Measurements from ENCODE around the gene RTEL1. TPM values are rescaled to one million over a fixed set of nuclear protein-coding genes. Genes with fewer than 3 reads are reported as not detected.

The RTEL1 gene
- total and polyA plus RNA-seq, 8 donors = 7.6 to 70.4 (median 16.1) TPM

- H3K9me3 ChIP-seq = no peaks in the 10 kb centered on the region
- H3K4me3 ChIP-seq = peak within 1 kb of the TSS; percentile 60 to 78 (median 65)
- intact Hi-C loops (cut with DNase I; ENCODE audit: low total_unique reads) = no loop called here
- peaks cover 0 to 33% (median 16%) of the 10 kb centered on the region in 3 donors for H3K27me3 ChIP-seq
- peak within 1 kb of the TSS; percentile 43 to 76 (median 64) for H3K27ac ChIP-seq
- peak; percentile 84 to 97 for DNase-seq
- WGBS, 5 donors = 0 to 2% (median 1%) methylated on average over 22 to 71 of the region's 73 CpGs
- TF ChIP-seq POLR2A (IDR thresholded peaks at IDR 0.05) (no peak), CTCF (IDR thresholded peaks at IDR 0.05) (no peak), EP300 (IDR thresholded peaks at IDR 0.05) (no peak), POLR2AphosphoS5 (IDR thresholded peaks at IDR 0.05) (peak in 1 of 3 donors; percentile 73)
- H3K4me1 ChIP-seq = peaks cover 31 to 47% (median 40%) of the 10 kb centered on the region in 4 donors
- H3K36me3 ChIP-seq = no peaks in the 10 kb centered on the region
These were observed 4.8 kb upstream of the RTEL1 start, which contains the start of gene STMN3 for GRCh38 chr20:63653041-63653973. STMN3 (minus strand) TSS chr20:63653424; CDS start chr20:63653345, 79 bp downstream.

- intact Hi-C loops (cut with DNase I; ENCODE audit: low total_unique reads) = no loop called here
- Histone ChIP-seq H3K9me3 (no peaks in the 10 kb centered on the region), H3K27ac (peak overlapping the region; percentile 43 to 76 (median 64)), H3K4me1 (peaks cover 34 to 53% (median 46%) of the 10 kb centered on the region in 4 donors), H3K36me3 (no peaks in the 10 kb centered on the region), H3K27me3 (peaks cover 0 to 33% (median 16%) of the 10 kb centered on the region in 3 donors), H3K4me3 (peak overlapping the region; percentile 60 to 78 (median 65))
- no peak for TF ChIP-seq CTCF (IDR thresholded peaks at IDR 0.05)
- TF ChIP-seq POLR2A (IDR thresholded peaks at IDR 0.05) = no peak
- no peak for TF ChIP-seq POLR2AphosphoS5 (IDR thresholded peaks at IDR 0.05)
- TF ChIP-seq EP300 (IDR thresholded peaks at IDR 0.05) = no peak
- WGBS, 5 donors = 53 to 60% (median 60%) methylated on average over 13 to 15 of the region's 15 CpGs
- DNase-seq = no peak
These were observed 4.0 kb upstream of the RTEL1 start for GRCh38 chr20:63653974-63654668.

GRCh38 chr20:63655249-63655648, 2.9 kb upstream of the RTEL1 start:
- no peak overlapping the region for H3K27ac ChIP-seq
- DNase-seq = peak in 1 of 2 donors; percentile 26
- intact Hi-C loops (cut with DNase I; ENCODE audit: low total_unique reads) = no loop called here
- peaks cover 0 to 4% (median 1%) of the 10 kb centered on the region in 4 donors for H3K36me3 ChIP-seq
- WGBS, 5 donors = 66 to 91% (median 74%) methylated on average over 3 to 4 of the region's 4 CpGs
- no peaks in the 10 kb centered on the region for H3K9me3 ChIP-seq
- peaks cover 0 to 33% (median 16%) of the 10 kb centered on the region in 3 donors for H3K27me3 ChIP-seq
- peaks cover 40 to 64% (median 55%) of the 10 kb centered on the region in 4 donors for H3K4me1 ChIP-seq
- TF ChIP-seq EP300 (IDR thresholded peaks at IDR 0.05) (no peak), CTCF (IDR thresholded peaks at IDR 0.05) (no peak), POLR2AphosphoS5 (IDR thresholded peaks at IDR 0.05) (no peak), POLR2A (IDR thresholded peaks at IDR 0.05) (no peak)
- no peak overlapping the region for H3K4me3 ChIP-seq

GRCh38 chr20:63656451-63656850, 1.7 kb upstream of the RTEL1 start:
- H3K36me3 ChIP-seq = peaks cover under 1 to 16% (median 13%) of the 10 kb centered on the region in 4 donors
- TF ChIP-seq POLR2AphosphoS5 (IDR thresholded peaks at IDR 0.05) = no peak
- no peak for TF ChIP-seq EP300 (IDR thresholded peaks at IDR 0.05)
- no peak for TF ChIP-seq CTCF (IDR thresholded peaks at IDR 0.05)
- no peak for TF ChIP-seq POLR2A (IDR thresholded peaks at IDR 0.05)
- no peak for DNase-seq
- intact Hi-C loops (cut with DNase I; ENCODE audit: low total_unique reads) = no loop called here
- WGBS, 5 donors = 76 to 90% (median 85%) methylated on average over 3 of the region's 3 CpGs
- H3K9me3 ChIP-seq = no peaks in the 10 kb centered on the region
- peaks cover 0 to 28% (median 16%) of the 10 kb centered on the region in 3 donors for H3K27me3 ChIP-seq
- H3K4me3 ChIP-seq = no peak overlapping the region
- H3K27ac ChIP-seq = no peak overlapping the region
- peaks cover 40 to 64% (median 54%) of the 10 kb centered on the region in 4 donors for H3K4me1 ChIP-seq
